SU-DHL-6 (cell line): ENCODE data around the gene GJB6.

Experiments used
- CTCF ChIP-seq: fragments of 200-600 bp; sonication (generic); IDR thresholded peaks from one replicate; pipeline ENCODE4 v1.5.1; 2017; ENCODE audit warnings: antibody characterized with exemption, mild to moderate bottlenecking, low read length, moderate library complexity; ENCODE audit not compliant: insufficient read depth, poor library complexity, severe bottlenecking
- EZH2phosphoT487 ChIP-seq: fragments of 200-600 bp; sonication (generic), shearing (Covaris generic); conservative IDR thresholded peaks from 2 replicates; pipeline ENCODE4 v1.6.1; 2018; ENCODE audit warnings: mild to moderate bottlenecking, antibody characterized with exemption, low read length, moderate library complexity, mixed read lengths

GRCh38 chr13:20263393-20264044 lies 31.4 kb upstream of the GJB6 start:
- TF ChIP-seq CTCF (no peak), EZH2phosphoT487 (no peak)
